SKM-1 (cell line): Measurements from ENCODE around the gene CTLA4.

ENCODE experiments used
- DNase-seq: peaks from one replicate; lab custom pipeline; 2025; ENCODE audit not compliant: unreplicated experiment; lab: John Stamatoyannopoulos, UW

The CTLA4 gene

GRCh38 chr2:203889944-203890343 is 22.4 kb downstream of the CTLA4 start:
- DNase-seq, result no peak

GRCh38 chr2:203890733-203891132 is 23.2 kb downstream of the CTLA4 start:
- no peak for DNase-seq

- peak; percentile 70 for DNase-seq
Measured at GRCh38 chr2:203891474-203891873, 23.9 kb downstream of the CTLA4 start.

- no peak for DNase-seq
Measured at GRCh38 chr2:203892207-203892606, 24.6 kb downstream of the CTLA4 start.

- DNase-seq, result no peak
Measured at GRCh38 chr2:203893401-203893800, 25.8 kb downstream of the CTLA4 start.

GRCh38 chr2:203893840-203894239 is 26.3 kb downstream of the CTLA4 start:
- DNase-seq, result no peak

- DNase-seq, result no peak
Measured at GRCh38 chr2:203894262-203894661, 26.7 kb downstream of the CTLA4 start.

GRCh38 chr2:203897544-203897943 is 30.0 kb downstream of the CTLA4 start:
- DNase-seq, result no peak

- DNase-seq, result no peak
Measured at GRCh38 chr2:203898657-203899056, 31.1 kb downstream of the CTLA4 start.

GRCh38 chr2:203900253-203900652 is 32.7 kb downstream of the CTLA4 start:
- DNase-seq, result no peak

- no peak for DNase-seq
Measured at GRCh38 chr2:203904022-203904421, 36.5 kb downstream of the CTLA4 start.

- no peak for DNase-seq
Measured at GRCh38 chr2:203905656-203906055, 38.1 kb downstream of the CTLA4 start.

GRCh38 chr2:203908066-203908796 is 40.7 kb downstream of the CTLA4 start:
- DNase-seq, result peak; percentile 11

GRCh38 chr2:203908797-203909185 is 41.2 kb downstream of the CTLA4 start:
- no peak for DNase-seq

- peak; percentile 33 for DNase-seq
Measured at GRCh38 chr2:203909261-203909967, 41.8 kb downstream of the CTLA4 start.

- no peak for DNase-seq
Measured at GRCh38 chr2:203909974-203910373, 42.4 kb downstream of the CTLA4 start.

- no peak for DNase-seq
Measured at GRCh38 chr2:203913947-203914346, 46.4 kb downstream of the CTLA4 start.

- DNase-seq, result peak; percentile 22
Measured at GRCh38 chr2:203914546-203915182, 47.1 kb downstream of the CTLA4 start.

- DNase-seq, result no peak
Measured at GRCh38 chr2:203915256-203915655, 47.7 kb downstream of the CTLA4 start.

GRCh38 chr2:203916756-203917155 is 49.2 kb downstream of the CTLA4 start:
- no peak for DNase-seq

- DNase-seq, result no peak
Measured at GRCh38 chr2:203918264-203918663, 50.7 kb downstream of the CTLA4 start.

GRCh38 chr2:203918839-203919238 is 51.3 kb downstream of the CTLA4 start:
- no peak for DNase-seq
